ENCODE results near the gene NRIP1. TPM values are rescaled to one million over a fixed set of nuclear protein-coding genes. Genes with fewer than 3 reads are reported as not detected.

NRIP1 gene
- total RNA-seq, 2 donors from 2014 or later, result 29.9 to 33.7 TPM

- peaks cover 15% of the 10 kb centered on the region for H3K4me1 Mint-ChIP-seq
- no peaks in the 10 kb centered on the region for H3K36me3 Mint-ChIP-seq (ENCODE audit: low read depth)
- no peak overlapping the region for H3K27ac Mint-ChIP-seq
- H3K9me3 ChIP-seq (ENCODE audit: control insufficient read depth, low read length, poor library complexity, severe bottlenecking), result no peaks in the 10 kb centered on the region
- no peaks in the 10 kb centered on the region for H3K27me3 Mint-ChIP-seq
- DNase-seq (no peak), ATAC-seq (no peak)
- no peak overlapping the region for H3K4me3 Mint-ChIP-seq
Measured at GRCh38 chr21:15026370-15026769, 38.4 kb downstream of the NRIP1 start.

GRCh38 chr21:15023776-15024175, 41.0 kb downstream of the NRIP1 start:
- ATAC-seq (no peak), DNase-seq (no peak)
- no peak overlapping the region for H3K4me3 Mint-ChIP-seq
- H3K27me3 Mint-ChIP-seq, result no peaks in the 10 kb centered on the region
- no peaks in the 10 kb centered on the region for H3K36me3 Mint-ChIP-seq (ENCODE audit: low read depth)
- H3K9me3 ChIP-seq (ENCODE audit: control insufficient read depth, low read length, poor library complexity, severe bottlenecking), result no peaks in the 10 kb centered on the region
- no peak overlapping the region for H3K27ac Mint-ChIP-seq
- H3K4me1 Mint-ChIP-seq, result peaks cover 13% of the 10 kb centered on the region

GRCh38 chr21:15022608-15023261, 42.1 kb downstream of the NRIP1 start:
- Mint-ChIP-seq H3K4me1 (peaks cover 16% of the 10 kb centered on the region), H3K4me3 (no peak overlapping the region), H3K27ac (no peak overlapping the region), H3K27me3 (no peaks in the 10 kb centered on the region), H3K36me3 (ENCODE audit: low read depth) (no peaks in the 10 kb centered on the region)
- DNase-seq (no peak), ATAC-seq (no peak)
- no peaks in the 10 kb centered on the region for H3K9me3 ChIP-seq (ENCODE audit: control insufficient read depth, low read length, poor library complexity, severe bottlenecking)

- Mint-ChIP-seq H3K4me3 (no peak overlapping the region), H3K27me3 (no peaks in the 10 kb centered on the region), H3K36me3 (ENCODE audit: low read depth) (no peaks in the 10 kb centered on the region), H3K27ac (no peak overlapping the region), H3K4me1 (peaks cover 17% of the 10 kb centered on the region)
- ATAC-seq, result no peak
- DNase-seq, result no peak
- no peaks in the 10 kb centered on the region for H3K9me3 ChIP-seq (ENCODE audit: control insufficient read depth, low read length, poor library complexity, severe bottlenecking)
Measured at GRCh38 chr21:15020797-15021196, 44.0 kb downstream of the NRIP1 start.

GRCh38 chr21:15018382-15018781, 46.4 kb downstream of the NRIP1 start:
- Mint-ChIP-seq H3K4me3 (no peak overlapping the region), H3K4me1 (peaks cover 17% of the 10 kb centered on the region), H3K27me3 (no peaks in the 10 kb centered on the region), H3K36me3 (ENCODE audit: low read depth) (no peaks in the 10 kb centered on the region), H3K27ac (no peak overlapping the region)
- ATAC-seq, result no peak
- no peaks in the 10 kb centered on the region for H3K9me3 ChIP-seq (ENCODE audit: control insufficient read depth, low read length, poor library complexity, severe bottlenecking)
- DNase-seq, result no peak

GRCh38 chr21:15015622-15016471, 49.0 kb downstream of the NRIP1 start:
- H3K9me3 ChIP-seq (ENCODE audit: control insufficient read depth, low read length, poor library complexity, severe bottlenecking), result no peaks in the 10 kb centered on the region
- DNase-seq (no peak), ATAC-seq (no peak)
- Mint-ChIP-seq H3K4me1 (peaks cover 11% of the 10 kb centered on the region), H3K4me3 (no peak overlapping the region), H3K36me3 (ENCODE audit: low read depth) (no peaks in the 10 kb centered on the region), H3K27me3 (no peaks in the 10 kb centered on the region), H3K27ac (no peak overlapping the region)

GRCh38 chr21:15014221-15014620, 50.6 kb downstream of the NRIP1 start:
- Mint-ChIP-seq H3K4me1 (peaks cover 10% of the 10 kb centered on the region), H3K27ac (no peak overlapping the region), H3K36me3 (ENCODE audit: low read depth) (peaks cover 4% of the 10 kb centered on the region), H3K4me3 (no peak overlapping the region), H3K27me3 (no peaks in the 10 kb centered on the region)
- H3K9me3 ChIP-seq (ENCODE audit: control insufficient read depth, low read length, poor library complexity, severe bottlenecking), result no peaks in the 10 kb centered on the region
- no peak for DNase-seq
- ATAC-seq, result no peak

- ATAC-seq, result no peak
- no peaks in the 10 kb centered on the region for H3K9me3 ChIP-seq (ENCODE audit: control insufficient read depth, low read length, poor library complexity, severe bottlenecking)
- no peak for DNase-seq
- H3K4me1 Mint-ChIP-seq, result peaks cover 6% of the 10 kb centered on the region
- H3K4me3 Mint-ChIP-seq, result no peak overlapping the region
- no peak overlapping the region for H3K27ac Mint-ChIP-seq
- peaks cover 6% of the 10 kb centered on the region for H3K36me3 Mint-ChIP-seq (ENCODE audit: low read depth)
- H3K27me3 Mint-ChIP-seq, result no peaks in the 10 kb centered on the region
Measured at GRCh38 chr21:15011967-15012366, 52.8 kb downstream of the NRIP1 start.

- Mint-ChIP-seq H3K4me1 (peaks cover 10% of the 10 kb centered on the region), H3K4me3 (no peak overlapping the region), H3K36me3 (ENCODE audit: low read depth) (peaks cover 6% of the 10 kb centered on the region), H3K27me3 (no peaks in the 10 kb centered on the region), H3K27ac (no peak overlapping the region)
- DNase-seq, result no peak
- ATAC-seq, result no peak
- H3K9me3 ChIP-seq (ENCODE audit: control insufficient read depth, low read length, poor library complexity, severe bottlenecking), result no peaks in the 10 kb centered on the region
Measured at GRCh38 chr21:15010645-15011044, 54.2 kb downstream of the NRIP1 start.

GRCh38 chr21:15009837-15010363, 54.9 kb downstream of the NRIP1 start:
- H3K4me3 Mint-ChIP-seq, result no peak overlapping the region
- DNase-seq (no peak), ATAC-seq (no peak)
- no peaks in the 10 kb centered on the region for H3K27me3 Mint-ChIP-seq
- H3K4me1 Mint-ChIP-seq, result peaks cover 16% of the 10 kb centered on the region
- H3K9me3 ChIP-seq (ENCODE audit: control insufficient read depth, low read length, poor library complexity, severe bottlenecking), result no peaks in the 10 kb centered on the region
- H3K36me3 Mint-ChIP-seq (ENCODE audit: low read depth), result peaks cover 6% of the 10 kb centered on the region
- H3K27ac Mint-ChIP-seq, result no peak overlapping the region

GRCh38 chr21:15007716-15008296, 57.0 kb downstream of the NRIP1 start:
- no peaks in the 10 kb centered on the region for H3K9me3 ChIP-seq (ENCODE audit: control insufficient read depth, low read length, poor library complexity, severe bottlenecking)
- Mint-ChIP-seq H3K36me3 (ENCODE audit: low read depth) (peaks cover 6% of the 10 kb centered on the region), H3K27me3 (no peaks in the 10 kb centered on the region), H3K4me3 (no peak overlapping the region), H3K27ac (no peak overlapping the region), H3K4me1 (peaks cover 23% of the 10 kb centered on the region)
- no peak for ATAC-seq
- no peak for DNase-seq

GRCh38 chr21:15006594-15007230, 58.1 kb downstream of the NRIP1 start:
- Mint-ChIP-seq H3K36me3 (ENCODE audit: low read depth) (peaks cover 9% of the 10 kb centered on the region), H3K4me1 (peaks cover 29% of the 10 kb centered on the region), H3K4me3 (no peak overlapping the region), H3K27me3 (no peaks in the 10 kb centered on the region), H3K27ac (no peak overlapping the region)
- H3K9me3 ChIP-seq (ENCODE audit: control insufficient read depth, low read length, poor library complexity, severe bottlenecking), result no peaks in the 10 kb centered on the region
- ATAC-seq, result no peak
- no peak for DNase-seq

- Mint-ChIP-seq H3K4me1 (peaks cover 29% of the 10 kb centered on the region), H3K27ac (peak overlapping the region; percentile 37), H3K36me3 (ENCODE audit: low read depth) (peaks cover 6% of the 10 kb centered on the region), H3K4me3 (peak overlapping the region; percentile 39), H3K27me3 (no peaks in the 10 kb centered on the region)
- H3K9me3 ChIP-seq (ENCODE audit: control insufficient read depth, low read length, poor library complexity, severe bottlenecking), result no peaks in the 10 kb centered on the region
- ATAC-seq, result peak; percentile 68
- no peak for DNase-seq
Measured at GRCh38 chr21:15005391-15005790, 59.4 kb downstream of the NRIP1 start.
